Psoas muscle (tissue), 8 donors: Measurements from ENCODE around the gene SMCO2. TPM values are rescaled to one million over a fixed set of nuclear protein-coding genes. Genes with fewer than 3 reads are reported as not detected.

ENCODE experiments used
- ATAC-seq, 4 donors: fragments of 200-7000 bp; cut with Tn5 transposase; one replicate each; pipeline ENCODE4 v1.9.1; 2020; ENCODE audit warnings: moderate library complexity in 3 of 4, mild to moderate bottlenecking in 2 of 4
- DNase-seq, 2 donors: peaks; one replicate each; pipeline ENCODE4 v3.0.0-alpha.2; 2020
- H3K27ac ChIP-seq: fragments of 200-600 bp; one replicate; pipeline ENCODE4 v1.8.0; 2022
- H3K27me3 ChIP-seq, 3 donors: fragments of 200-600 bp in 1 of 3; one replicate each; pipeline versions ENCODE4 v1.6.1 to v1.8.0; 2013 to 2022; ENCODE audit warnings: low read length in 2 of 3, mild to moderate bottlenecking in 2 of 3, moderate library complexity in 1 of 3; ENCODE audit not compliant: insufficient read depth in 3 of 3
- H3K36me3 ChIP-seq, 2 donors: fragments of 200-600 bp in 1 of 2; one replicate each; pipeline versions ENCODE4 v1.6.1 to v1.8.0; 2013 to 2022; ENCODE audit warnings: low read depth in 1 of 2, mild to moderate bottlenecking in 1 of 2, moderate library complexity in 1 of 2; ENCODE audit not compliant: insufficient read depth in 1 of 2
- H3K4me1 ChIP-seq: fragments of 200-600 bp; one replicate; pipeline ENCODE4 v1.8.0; 2022
- H3K4me3 ChIP-seq: fragments of 200-600 bp; one replicate; pipeline ENCODE4 v1.8.0; 2022; ENCODE audit warnings: mild to moderate bottlenecking
- H3K9me3 ChIP-seq: fragments of 200-600 bp; one replicate; pipeline ENCODE4 v1.8.0; 2022
- CTCF ChIP-seq: fragments of 200-600 bp; IDR thresholded peaks from one replicate; pipeline ENCODE4 v1.8.0; 2022; ENCODE audit warnings: antibody characterized with exemption
- WGBS, 3 donors: extraction: QIAGEN DNeasy Blood & Tissue Kit; methylation state at CpG; one replicate each; pipeline versions ENCODE4 v1.1.6 to v1.1.7; 2013; 5-methylcytosine and 5-hydroxymethylcytosine counted together
- intact Hi-C, 2 donors: fragments of 100-400 bp; cut with DNase I; formaldehyde crosslinking; loops; one replicate each; pipeline versions ENCODE4 v1.11.0 to v1.14.2; 2022
- polyA plus RNA-seq, 3 donors: library from polyadenylated mRNA; stranded (reverse); fragments of 200-250 nt; gene quantifications; one replicate each; pipeline ENCODE4 v1.2.3, GENCODE V29; 2013
- total RNA-seq, 4 donors: library from RNA; stranded (reverse); fragmentation: NEBNext Ultra II Directional in 2 of 4; extraction: Animal tissue kit (Norgen Biotek cat#: 25700) in 2 of 4; gene quantifications; one replicate each; pipeline versions ENCODE4 v1.2.1 to v1.2.4, GENCODE V29; 2021 to 2023
- donor health status: healthy with polysubstance abuse.
- donor health status: DM: no; HTN: no; CAD: no; lungs with moderate emphysema.
- donor health status: Bipolar disorder and iron deficiency.
- donor health status: healthy.
- donor health status: DM: yes; HTN: yes; CAD: no.
- donor health status: DM: no; HTN: no; CAD: no.
- donor health status: DM: no; HTN: no; CAD: no.
- donor health status: DM: yes; HTN: yes; CAD: no.

The SMCO2 gene
- total and polyA plus RNA-seq, 7 donors = not detected

- Histone ChIP-seq H3K27me3 (no peaks in the 10 kb centered on the region), H3K27ac (no peak overlapping the region), H3K4me1 (peaks cover 12% of the 10 kb centered on the region), H3K4me3 (no peak overlapping the region), H3K36me3 (no peaks in the 10 kb centered on the region), H3K9me3 (no peaks in the 10 kb centered on the region)
- WGBS, 3 donors = 75 to 78% (median 77%) methylated on average over 9 of the region's 9 CpGs
- DNase-seq (no peak), ATAC-seq (no peak)
- intact Hi-C loops = loop anchor here in 1 of 2 donors (10.0 kb wide), 1 partner anchor 71 kb away; the partner anchor contains the start of gene SMCO2
- TF ChIP-seq CTCF = no peak
These were observed 69.1 kb downstream of the SMCO2 start for GRCh38 chr12:27515671-27516070.

GRCh38 chr12:27516625-27517024 is 70.1 kb downstream of the SMCO2 start:
- Histone ChIP-seq H3K27me3 (no peaks in the 10 kb centered on the region), H3K9me3 (no peaks in the 10 kb centered on the region), H3K4me1 (peaks cover 3% of the 10 kb centered on the region), H3K27ac (no peak overlapping the region), H3K36me3 (no peaks in the 10 kb centered on the region), H3K4me3 (no peak overlapping the region)
- WGBS, 3 donors = 68 to 82% (median 69%) methylated on average over 4 of the region's 4 CpGs
- no peak for TF ChIP-seq CTCF
- ATAC-seq (no peak), DNase-seq (no peak)
- intact Hi-C loops = loop anchor here in 1 of 2 donors (10.0 kb wide), 1 partner anchor 72 kb away; the partner anchor contains the start of gene SMCO2

GRCh38 chr12:27517546-27517945 is 71.0 kb downstream of the SMCO2 start:
- intact Hi-C loops = loop anchor here in 1 of 2 donors (10.0 kb wide), 1 partner anchor 73 kb away; the partner anchor contains the start of gene SMCO2

GRCh38 chr12:27517961-27518665 is 71.6 kb downstream of the SMCO2 start:
- Histone ChIP-seq H3K4me3 (no peak overlapping the region), H3K9me3 (no peaks in the 10 kb centered on the region), H3K27ac (no peak overlapping the region), H3K4me1 (peaks cover 3% of the 10 kb centered on the region), H3K27me3 (no peaks in the 10 kb centered on the region), H3K36me3 (no peaks in the 10 kb centered on the region)
- intact Hi-C loops = loop anchor here in 1 of 2 donors (10.0 kb wide), 1 partner anchor 73 kb away; the partner anchor contains the start of gene SMCO2
- TF ChIP-seq CTCF = no peak
- DNase-seq (no peak), ATAC-seq (no peak)
- 75 to 83% (median 79%) methylated on average over 7 of the region's 7 CpGs for whole genome bisulfite sequencing, 3 donors

More at GRCh38 chr12:27517546-27517945, 71.0 kb downstream of the SMCO2 start:
- no peak for DNase-seq
- Histone ChIP-seq H3K27ac (no peak overlapping the region), H3K4me3 (no peak overlapping the region), H3K27me3 (no peaks in the 10 kb centered on the region), H3K4me1 (no peaks in the 10 kb centered on the region), H3K9me3 (no peaks in the 10 kb centered on the region), H3K36me3 (no peaks in the 10 kb centered on the region)
- TF ChIP-seq CTCF = no peak
- 91 to 97% (median 96%) methylated on average over 3 of the region's 3 CpGs for WGBS, 3 donors
- ATAC-seq = no peak
